ENCODE data around the gene EZH1.

EZH1 gene

GRCh38 chr17:42691021-42691545 lies 53.8 kb downstream of the EZH1 start:
- TF ChIP-seq SIN3A (IDR thresholded peaks at IDR 0.05; ENCODE audit: borderline replicate concordance, insufficient read depth, low read length), result no peak
- no peak for TF ChIP-seq POLR2AphosphoS5 (IDR thresholded peaks at IDR 0.05; ENCODE audit: low read depth, low read length)
- no peak for TF ChIP-seq REST (IDR thresholded peaks at IDR 0.05; ENCODE audit: insufficient read depth in 1 of 2, low read depth in 2 of 2, low read length in 2 of 2)
- TF ChIP-seq FOXP2 (optimal IDR thresholded peaks at IDR 0.05; ENCODE audit: borderline replicate concordance, extremely low read depth, extremely low read length, insufficient read depth), result no peak
- no peak for TF ChIP-seq TAF1 (IDR thresholded peaks at IDR 0.05; ENCODE audit: borderline replicate concordance, insufficient read depth, low read length)

- TF ChIP-seq SIN3A (IDR thresholded peaks at IDR 0.05; ENCODE audit: borderline replicate concordance, insufficient read depth, low read length) (no peak), POLR2AphosphoS5 (IDR thresholded peaks at IDR 0.05; ENCODE audit: low read depth, low read length) (no peak), FOXP2 (optimal IDR thresholded peaks at IDR 0.05; ENCODE audit: borderline replicate concordance, extremely low read depth, extremely low read length, insufficient read depth) (no peak), REST (IDR thresholded peaks at IDR 0.05; ENCODE audit: insufficient read depth in 1 of 2, low read depth in 2 of 2, low read length in 2 of 2) (no peak), TAF1 (IDR thresholded peaks at IDR 0.05; ENCODE audit: borderline replicate concordance, insufficient read depth, low read length) (no peak)
Measured at GRCh38 chr17:42690596-42690995, 54.2 kb downstream of the EZH1 start.

GRCh38 chr17:42687707-42688320 lies 57.0 kb downstream of the EZH1 start:
- no peak for TF ChIP-seq TAF1 (IDR thresholded peaks at IDR 0.05; ENCODE audit: borderline replicate concordance, insufficient read depth, low read length)
- no peak for TF ChIP-seq FOXP2 (optimal IDR thresholded peaks at IDR 0.05; ENCODE audit: borderline replicate concordance, extremely low read depth, extremely low read length, insufficient read depth)
- no peak for TF ChIP-seq POLR2AphosphoS5 (IDR thresholded peaks at IDR 0.05; ENCODE audit: low read depth, low read length)
- TF ChIP-seq SIN3A (IDR thresholded peaks at IDR 0.05; ENCODE audit: borderline replicate concordance, insufficient read depth, low read length), result no peak
- no peak for TF ChIP-seq REST (IDR thresholded peaks at IDR 0.05; ENCODE audit: insufficient read depth in 1 of 2, low read depth in 2 of 2, low read length in 2 of 2)

GRCh38 chr17:42686520-42687128 lies 58.2 kb downstream of the EZH1 start:
- no peak for TF ChIP-seq POLR2AphosphoS5 (IDR thresholded peaks at IDR 0.05; ENCODE audit: low read depth, low read length)
- no peak for TF ChIP-seq SIN3A (IDR thresholded peaks at IDR 0.05; ENCODE audit: borderline replicate concordance, insufficient read depth, low read length)
- TF ChIP-seq FOXP2 (optimal IDR thresholded peaks at IDR 0.05; ENCODE audit: borderline replicate concordance, extremely low read depth, extremely low read length, insufficient read depth), result no peak
- no peak for TF ChIP-seq REST (IDR thresholded peaks at IDR 0.05; ENCODE audit: insufficient read depth in 1 of 2, low read depth in 2 of 2, low read length in 2 of 2)
- no peak for TF ChIP-seq TAF1 (IDR thresholded peaks at IDR 0.05; ENCODE audit: borderline replicate concordance, insufficient read depth, low read length)
